ENCODE results near the gene LSG1.

DNA sequence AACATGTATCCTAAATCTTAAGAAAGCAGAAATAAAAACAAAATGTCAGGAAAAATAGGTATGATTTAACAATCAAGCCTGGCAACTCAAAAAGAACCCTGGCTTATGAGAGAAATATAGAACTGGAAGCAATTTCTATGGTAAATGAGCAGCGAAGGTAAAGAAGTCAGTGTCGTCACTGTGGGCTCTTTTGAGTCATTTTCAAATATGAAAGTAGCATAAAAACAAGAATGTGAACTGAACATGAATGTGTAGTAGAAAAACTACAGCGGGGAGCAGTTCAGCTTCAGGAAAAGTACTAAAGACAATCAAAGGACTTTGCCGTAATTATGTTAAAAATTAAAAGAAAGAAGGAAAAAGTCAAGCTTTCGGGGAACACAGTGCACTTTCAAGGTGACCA lies 17.5 kb downstream of the LSG1 start:
- TF ChIP-seq POLR2G (IDR thresholded peaks at IDR 0.05; ENCODE audit: low read depth, low read length) (no peak), EZH2 (IDR thresholded peaks at IDR 0.05; ENCODE audit: borderline replicate concordance, low read depth, low read length) (no peak), MYC (IDR thresholded peaks at IDR 0.05; ENCODE audit: low read depth, low read length) (no peak), MYC (CRISPR knock-in tag; IDR thresholded peaks at IDR 0.05; ENCODE audit: borderline replicate concordance, low read depth) (no peak), TAF1 (IDR thresholded peaks at IDR 0.05; ENCODE audit: control insufficient read depth, extremely low read depth, insufficient read depth, low read length, severe bottlenecking) (no peak), TFAM (CRISPR knock-in tag; conservative IDR thresholded peaks at IDR 0.05) (no peak)
- TF ChIP-seq, protein P1, sequence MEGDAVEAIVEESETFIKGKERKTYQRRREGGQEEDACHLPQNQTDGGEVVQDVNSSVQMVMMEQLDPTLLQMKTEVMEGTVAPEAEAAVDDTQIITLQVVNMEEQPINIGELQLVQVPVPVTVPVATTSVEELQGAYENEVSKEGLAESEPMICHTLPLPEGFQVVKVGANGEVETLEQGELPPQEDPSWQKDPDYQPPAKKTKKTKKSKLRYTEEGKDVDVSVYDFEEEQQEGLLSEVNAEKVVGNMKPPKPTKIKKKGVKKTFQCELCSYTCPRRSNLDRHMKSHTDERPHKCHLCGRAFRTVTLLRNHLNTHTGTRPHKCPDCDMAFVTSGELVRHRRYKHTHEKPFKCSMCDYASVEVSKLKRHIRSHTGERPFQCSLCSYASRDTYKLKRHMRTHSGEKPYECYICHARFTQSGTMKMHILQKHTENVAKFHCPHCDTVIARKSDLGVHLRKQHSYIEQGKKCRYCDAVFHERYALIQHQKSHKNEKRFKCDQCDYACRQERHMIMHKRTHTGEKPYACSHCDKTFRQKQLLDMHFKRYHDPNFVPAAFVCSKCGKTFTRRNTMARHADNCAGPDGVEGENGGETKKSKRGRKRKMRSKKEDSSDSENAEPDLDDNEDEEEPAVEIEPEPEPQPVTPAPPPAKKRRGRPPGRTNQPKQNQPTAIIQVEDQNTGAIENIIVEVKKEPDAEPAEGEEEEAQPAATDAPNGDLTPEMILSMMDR (IDR thresholded peaks at IDR 0.05 in 2 of 3, conservative IDR thresholded peaks at IDR 0.05 in 1 of 3; ENCODE audit: insufficient read depth in 2 of 3, low read depth in 1 of 3, low read length in 3 of 3): no peak
- TF ChIP-seq, protein P2, sequence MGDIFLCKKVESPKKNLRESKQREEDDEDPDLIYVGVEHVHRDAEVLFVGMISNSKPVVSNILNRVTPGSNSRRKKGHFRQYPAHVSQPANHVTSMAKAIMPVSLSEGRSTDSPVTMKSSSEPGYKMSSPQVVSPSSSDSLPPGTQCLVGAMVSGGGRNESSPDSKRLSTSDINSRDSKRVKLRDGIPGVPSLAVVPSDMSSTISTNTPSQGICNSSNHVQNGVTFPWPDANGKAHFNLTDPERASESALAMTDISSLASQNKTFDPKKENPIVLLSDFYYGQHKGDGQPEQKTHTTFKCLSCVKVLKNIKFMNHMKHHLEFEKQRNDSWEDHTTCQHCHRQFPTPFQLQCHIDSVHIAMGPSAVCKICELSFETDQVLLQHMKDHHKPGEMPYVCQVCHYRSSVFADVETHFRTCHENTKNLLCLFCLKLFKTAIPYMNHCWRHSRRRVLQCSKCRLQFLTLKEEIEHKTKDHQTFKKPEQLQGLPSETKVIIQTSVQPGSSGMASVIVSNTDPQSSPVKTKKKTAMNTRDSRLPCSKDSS (IDR thresholded peaks at IDR 0.05; ENCODE audit: low read depth, partially characterized antibody): no peak

Data from K562 (cell line).